HG03025 (cell line): ENCODE results near the gene SEMA4A.
"Not testable (repeated sequence)": the region's sequence is repeated elsewhere in the genome, so short reads cannot be mapped to it uniquely, and the experiment has no call there.

Source experiments
- ATAC-seq: cut with Tn5 transposase; IDR thresholded peaks from one replicate; pipeline ENCODE4 v1.9.1; 2021; ENCODE audit warnings: mild to moderate bottlenecking, moderate library complexity; ENCODE audit not compliant: unreplicated experiment, low FRiP score

The SEMA4A gene

DNA sequence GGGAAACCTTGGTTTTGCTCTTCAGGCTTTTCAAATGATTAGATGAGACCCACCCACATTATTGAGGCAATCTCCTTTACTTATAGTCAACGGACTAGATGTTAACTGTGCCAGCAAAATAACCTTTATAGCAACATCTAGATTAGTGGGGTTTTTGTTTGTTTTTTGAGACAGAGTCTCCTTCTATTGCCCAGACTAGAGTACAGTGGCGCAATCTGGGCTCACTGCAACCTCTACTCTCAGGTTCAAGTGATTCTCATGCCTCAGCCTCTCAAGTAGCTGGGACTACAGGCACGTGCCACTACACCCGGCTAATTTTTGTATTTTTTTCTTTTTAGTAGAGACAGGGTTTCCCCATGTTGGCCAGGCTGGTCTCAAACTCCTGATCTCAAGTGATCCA is 36.9 kb downstream of the SEMA4A start:
- not testable (repeated sequence) for ATAC-seq

DNA sequence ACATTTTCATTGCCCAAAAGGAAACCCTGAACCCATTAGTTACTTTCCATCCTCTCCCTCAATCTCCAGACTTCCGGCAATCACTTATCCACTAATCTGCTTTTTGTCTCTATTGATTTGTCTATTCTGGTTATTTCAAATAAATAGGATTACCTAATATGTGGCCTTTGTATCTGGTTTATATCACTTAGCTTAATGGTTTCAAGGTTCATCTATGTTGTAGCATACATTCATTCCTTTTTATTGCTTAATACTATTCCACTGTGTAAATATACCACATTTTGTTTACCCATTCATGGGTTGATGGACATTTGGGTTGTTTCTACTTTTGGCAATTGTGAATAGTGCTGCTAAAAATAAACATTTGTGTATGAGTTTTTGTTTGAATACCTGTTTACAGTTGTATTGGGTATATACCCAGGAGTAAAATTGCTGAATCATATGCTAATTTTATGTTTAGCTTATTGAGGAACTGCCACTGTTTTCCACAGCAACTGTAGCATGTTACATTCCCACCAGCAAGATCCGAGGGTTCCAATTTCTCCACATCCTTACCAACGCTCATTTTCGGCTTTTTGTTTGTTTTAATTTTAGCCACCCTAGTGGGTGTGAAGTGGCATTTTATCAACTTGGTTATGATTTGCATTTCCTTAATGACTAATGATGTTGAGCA is 38.0 kb downstream of the SEMA4A start:
- ATAC-seq = no peak

DNA sequence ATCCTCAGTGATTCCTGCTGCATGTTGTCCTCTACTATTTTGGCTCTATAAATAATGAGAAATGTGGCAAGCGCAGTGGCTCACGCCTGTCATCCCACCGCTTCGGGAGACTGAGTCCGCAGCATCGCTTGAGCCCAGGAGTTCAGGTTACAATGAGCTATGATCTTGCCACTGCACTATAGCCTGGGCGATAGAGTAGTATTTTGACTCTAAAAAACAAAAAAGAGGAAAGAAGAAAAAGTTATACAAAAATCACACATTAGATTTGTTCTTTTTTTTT is 39.8 kb downstream of the SEMA4A start:
- no peak for ATAC-seq

DNA sequence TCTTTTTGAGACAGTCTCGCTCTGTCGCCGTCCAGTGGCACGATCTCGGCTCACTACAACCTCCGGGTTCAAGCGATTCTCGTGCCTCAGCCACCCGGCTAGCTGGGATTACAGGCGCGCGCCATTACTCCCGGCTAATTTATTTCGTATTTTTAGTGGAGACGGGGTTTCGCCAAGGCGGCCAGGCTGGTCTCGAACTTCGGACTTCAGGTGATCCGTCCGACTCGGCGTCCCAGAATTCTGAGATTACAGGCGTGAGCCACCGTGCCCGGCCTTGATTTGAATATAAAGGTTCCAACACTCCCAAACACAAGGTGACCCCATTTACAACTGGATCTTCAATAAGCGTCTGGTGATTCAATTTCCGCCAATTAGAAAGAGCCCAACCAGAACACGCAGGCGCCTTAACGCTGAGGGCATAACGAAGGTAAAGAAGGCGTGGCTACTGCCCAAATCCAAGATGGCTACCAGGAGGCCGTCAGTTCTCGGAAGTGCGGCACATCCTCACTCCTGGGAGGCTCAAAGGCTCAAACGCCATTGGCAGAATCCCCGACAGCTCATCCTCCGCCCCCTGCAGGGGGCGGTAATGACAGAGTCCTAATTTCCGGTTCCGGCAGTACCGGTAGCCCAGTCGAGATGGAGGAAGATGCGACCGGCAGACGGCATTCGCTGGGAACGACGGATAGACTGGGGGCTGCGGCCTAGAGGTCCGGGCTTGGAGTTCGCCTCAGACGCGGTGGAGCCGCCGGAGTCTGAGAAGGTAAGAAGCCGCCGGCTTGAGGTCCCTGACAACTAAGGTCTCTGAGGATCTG is 40.3 kb downstream of the SEMA4A start, which contains the start of gene SLC25A44:
Gene SLC25A44, plus strand, starts transcription at position 617 of the 812 bp plus-strand sequence. CDS start 5,744 bp downstream, outside the sequence.
- ATAC-seq = peak; percentile 93

DNA sequence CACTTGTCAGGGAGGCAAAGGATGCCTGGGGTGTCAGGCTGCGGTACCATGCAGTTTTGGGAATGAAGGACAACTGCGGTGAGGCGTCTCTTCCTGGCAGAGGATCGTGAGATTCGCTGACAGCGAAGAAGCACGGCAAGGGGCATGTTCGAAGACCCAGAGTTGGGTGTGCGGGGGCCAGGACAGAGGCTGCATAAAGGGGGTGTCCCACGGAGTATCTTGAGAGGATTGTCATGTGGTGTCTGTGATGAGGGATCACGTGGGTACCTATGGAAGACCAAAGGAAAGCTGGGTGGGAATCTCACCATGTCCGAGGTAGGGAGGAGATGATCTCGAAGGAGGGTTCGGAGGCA is 40.9 kb downstream of the SEMA4A start:
- ATAC-seq = peak; percentile 8

DNA sequence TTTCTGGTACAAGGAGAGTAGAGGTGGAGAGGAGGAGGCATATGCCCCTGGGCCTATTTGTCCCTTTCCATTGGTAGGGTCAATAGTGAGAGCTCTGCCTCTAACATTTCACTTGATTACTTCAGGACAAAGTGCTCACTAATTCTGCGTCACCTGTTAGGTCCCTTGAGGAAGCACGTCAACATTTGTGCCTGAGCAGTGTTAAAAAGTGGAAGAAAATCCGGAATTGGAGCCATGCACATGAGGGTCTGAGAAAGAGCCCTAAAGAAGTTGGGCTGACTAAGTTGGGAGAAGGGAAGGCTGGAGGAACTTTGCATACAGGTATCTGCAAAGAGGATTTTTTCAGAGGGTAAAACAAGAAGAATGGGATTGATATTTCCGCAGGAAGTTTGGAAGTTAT is 42.5 kb downstream of the SEMA4A start:
- ATAC-seq = no peak

DNA sequence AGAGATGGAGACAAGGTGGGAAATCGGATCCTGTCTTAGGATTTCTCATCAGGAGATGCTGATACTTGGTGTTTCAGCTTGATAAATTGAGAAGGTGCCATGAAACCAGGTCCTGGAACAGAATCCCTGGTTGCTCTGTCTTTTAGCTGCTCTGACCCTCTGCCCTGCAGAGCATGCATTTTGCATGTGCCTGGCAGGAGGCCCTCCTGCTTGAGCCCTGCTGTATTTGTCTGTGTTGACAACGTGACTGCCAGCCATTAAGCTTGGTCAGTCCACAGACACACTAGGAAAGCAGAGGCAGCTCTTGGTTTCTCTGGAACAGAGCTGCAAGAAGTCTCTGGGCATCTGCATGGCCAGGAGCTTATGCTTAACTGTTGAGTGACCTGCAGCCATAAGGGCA is 43.1 kb downstream of the SEMA4A start:
- no peak for ATAC-seq

DNA sequence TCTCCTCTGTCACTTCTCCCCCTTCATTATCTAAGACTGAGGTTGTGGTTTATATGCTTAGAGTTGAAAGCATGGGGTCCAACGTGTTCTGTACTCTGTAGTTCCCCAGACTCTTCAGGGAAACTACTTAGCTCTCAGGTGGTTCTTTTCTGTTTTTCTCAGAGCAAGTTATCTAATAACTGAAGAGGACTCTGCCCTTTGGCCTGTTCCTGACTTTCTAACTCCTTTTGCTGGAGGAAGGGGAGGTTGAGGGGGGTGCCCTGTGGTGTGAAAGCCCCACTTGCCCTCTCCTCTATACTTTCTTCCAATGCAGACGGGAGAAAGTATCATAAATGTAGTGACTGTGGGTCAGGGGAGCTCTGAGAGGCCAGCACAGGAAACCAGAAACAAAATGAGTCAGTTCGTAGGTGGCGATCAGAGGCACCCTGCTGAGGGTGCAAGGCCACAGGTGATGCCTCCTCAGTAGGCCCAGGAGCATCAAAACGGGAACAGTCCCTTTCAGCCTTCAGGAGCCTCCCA is 45.5 kb downstream of the SEMA4A start:
- ATAC-seq = no peak

DNA sequence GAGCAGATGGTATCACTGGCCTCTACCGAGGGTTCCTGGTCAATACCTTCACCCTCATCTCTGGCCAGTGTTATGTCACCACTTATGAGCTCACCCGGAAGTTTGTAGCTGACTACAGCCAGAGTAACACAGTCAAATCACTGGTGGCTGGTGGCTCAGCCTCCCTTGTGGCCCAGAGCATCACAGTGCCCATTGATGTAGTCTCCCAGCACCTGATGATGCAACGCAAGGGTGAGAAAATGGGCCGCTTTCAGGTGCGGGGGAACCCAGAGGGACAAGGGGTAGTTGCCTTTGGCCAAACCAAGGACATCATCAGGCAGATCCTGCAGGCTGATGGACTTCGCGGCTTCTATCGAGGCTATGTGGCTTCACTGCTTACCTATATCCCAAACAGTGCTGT is 46.7 kb downstream of the SEMA4A start:
- no peak for ATAC-seq

DNA sequence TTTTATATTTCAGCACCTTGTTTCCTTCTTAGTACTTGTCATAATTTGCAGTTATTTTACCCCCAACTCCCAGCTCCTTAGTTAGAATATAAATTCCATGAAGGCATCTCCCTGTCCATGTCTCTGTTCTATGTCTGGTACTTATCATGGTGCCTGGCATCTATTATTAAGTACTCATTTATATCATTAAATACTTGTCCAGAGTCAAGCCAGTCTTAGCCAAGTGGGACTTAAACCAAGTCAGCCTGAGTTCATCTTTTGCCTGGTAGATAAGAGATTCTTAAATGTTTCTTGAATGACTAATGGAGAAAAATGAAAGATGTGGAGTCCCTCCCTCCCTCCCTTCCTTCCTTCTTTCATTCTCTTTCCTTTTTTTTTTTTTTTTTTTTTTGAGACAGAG is 49.9 kb downstream of the SEMA4A start:
- no peak for ATAC-seq

DNA sequence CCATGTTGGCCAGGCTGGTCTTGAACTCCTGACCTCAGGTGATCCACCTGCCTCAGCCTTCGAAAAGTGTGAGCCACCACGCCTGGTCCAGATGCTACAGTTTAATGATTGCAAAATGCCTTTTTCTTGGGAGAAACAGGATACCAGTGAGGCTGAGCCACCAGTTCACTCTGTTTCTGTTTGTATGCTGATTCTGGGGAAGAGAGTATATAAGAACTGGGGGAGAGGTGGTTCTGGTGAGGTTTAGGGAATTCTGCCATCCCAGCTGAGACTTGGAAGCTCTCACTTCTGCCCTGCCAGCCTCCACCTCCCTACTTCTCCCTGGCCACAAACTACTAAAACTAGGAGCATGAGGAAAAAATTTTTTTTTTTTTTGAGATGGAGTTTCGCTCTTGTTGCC is 51.3 kb downstream of the SEMA4A start:
- no peak for ATAC-seq

DNA sequence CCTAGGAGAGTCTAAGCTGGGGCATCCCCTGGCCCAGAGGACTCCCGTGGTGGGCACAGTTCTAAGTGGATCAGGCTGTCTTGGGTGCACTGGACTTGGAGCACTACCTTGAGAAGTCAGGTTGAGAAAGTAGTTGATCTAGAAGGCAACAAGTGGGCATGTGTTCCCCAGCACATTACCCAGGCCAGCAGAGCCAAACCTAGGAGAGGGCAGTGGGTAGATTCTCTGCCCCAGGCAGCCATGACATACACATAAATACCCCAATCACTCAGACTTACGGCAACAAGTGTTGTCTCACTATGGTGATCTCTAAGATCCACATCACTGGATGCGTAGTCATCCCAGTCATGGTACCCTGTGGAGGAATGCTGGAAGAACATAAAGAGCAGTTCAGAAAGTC is 57.9 kb downstream of the SEMA4A start:
- ATAC-seq = no peak

DNA sequence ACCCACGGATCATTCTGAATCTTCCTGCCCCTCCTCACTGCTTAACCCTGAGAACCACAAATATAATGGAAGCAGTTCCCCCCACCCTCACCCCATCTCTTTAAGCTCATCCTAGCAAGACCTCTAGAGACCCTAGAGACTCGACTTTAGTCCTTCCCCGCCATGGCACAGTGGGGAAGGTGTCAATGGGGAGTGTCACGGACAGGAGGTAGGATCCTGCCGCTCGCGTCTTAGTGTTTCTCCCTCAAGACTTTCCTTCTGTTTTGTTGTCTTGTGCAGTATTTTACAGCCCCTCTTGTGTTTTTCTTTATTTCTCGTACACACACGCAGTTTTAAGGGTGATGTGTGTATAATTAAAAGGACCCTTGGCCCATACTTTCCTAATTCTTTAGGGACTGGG is 58.7 kb downstream of the SEMA4A start:
- no peak for ATAC-seq

DNA sequence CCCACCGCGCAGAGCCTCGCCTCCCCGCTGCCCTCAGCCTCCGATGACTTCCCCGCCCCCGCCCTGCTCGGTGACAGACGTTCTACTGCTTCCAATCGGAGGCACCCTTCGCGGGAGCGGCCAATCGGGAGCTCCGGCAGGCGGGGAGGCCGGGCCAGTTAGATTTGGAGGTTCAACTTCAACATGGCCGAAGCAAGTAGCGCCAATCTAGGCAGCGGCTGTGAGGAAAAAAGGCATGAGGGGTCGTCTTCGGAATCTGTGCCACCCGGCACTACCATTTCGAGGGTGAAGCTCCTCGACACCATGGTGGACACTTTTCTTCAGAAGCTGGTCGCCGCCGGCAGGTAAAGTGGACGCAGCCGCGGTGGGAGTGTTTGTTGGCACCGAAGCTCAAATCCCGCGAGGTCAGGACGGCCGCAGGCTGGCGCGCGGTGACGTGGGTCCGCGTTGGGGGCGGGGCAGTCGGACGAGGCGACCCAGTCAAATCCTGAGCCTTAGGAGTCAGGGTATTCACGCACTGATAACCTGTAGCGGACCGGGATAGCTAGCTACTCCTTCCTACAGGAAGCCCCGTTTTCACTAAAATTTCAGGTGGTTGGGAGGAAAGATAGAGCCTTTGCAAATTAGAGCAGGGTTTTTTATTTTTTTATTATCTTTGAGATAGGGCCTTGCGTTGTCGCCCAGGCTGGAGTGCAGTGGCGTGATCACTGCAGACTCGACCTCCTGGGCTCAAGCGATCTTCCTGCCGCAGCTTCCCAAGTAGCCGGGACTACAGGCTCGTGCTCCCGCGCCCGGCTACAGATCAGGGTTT is 59.7 kb downstream of the SEMA4A start, which contains the start of gene PMF1:
Gene PMF1, plus strand, starts transcription at position 175 of the 811 bp plus-strand sequence. Its CDS starts 9 bp downstream, at position 184.
- peak; percentile 81 for ATAC-seq

DNA sequence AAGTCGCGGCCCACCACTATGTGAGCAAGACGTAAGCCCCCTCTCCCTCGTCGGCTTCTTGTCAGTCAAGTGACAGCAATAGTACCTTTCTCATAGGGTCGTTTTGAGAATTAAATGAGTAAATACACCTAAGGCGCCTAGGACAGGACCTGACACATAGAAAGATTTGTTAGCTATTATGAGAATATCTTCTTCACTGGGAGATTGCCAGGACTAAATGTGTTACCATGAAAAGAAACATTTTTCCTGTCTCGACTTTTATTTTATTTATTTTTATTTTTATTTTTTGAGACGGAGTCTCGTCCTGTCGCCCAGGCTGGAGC is 60.2 kb downstream of the SEMA4A start:
- no peak for ATAC-seq

DNA sequence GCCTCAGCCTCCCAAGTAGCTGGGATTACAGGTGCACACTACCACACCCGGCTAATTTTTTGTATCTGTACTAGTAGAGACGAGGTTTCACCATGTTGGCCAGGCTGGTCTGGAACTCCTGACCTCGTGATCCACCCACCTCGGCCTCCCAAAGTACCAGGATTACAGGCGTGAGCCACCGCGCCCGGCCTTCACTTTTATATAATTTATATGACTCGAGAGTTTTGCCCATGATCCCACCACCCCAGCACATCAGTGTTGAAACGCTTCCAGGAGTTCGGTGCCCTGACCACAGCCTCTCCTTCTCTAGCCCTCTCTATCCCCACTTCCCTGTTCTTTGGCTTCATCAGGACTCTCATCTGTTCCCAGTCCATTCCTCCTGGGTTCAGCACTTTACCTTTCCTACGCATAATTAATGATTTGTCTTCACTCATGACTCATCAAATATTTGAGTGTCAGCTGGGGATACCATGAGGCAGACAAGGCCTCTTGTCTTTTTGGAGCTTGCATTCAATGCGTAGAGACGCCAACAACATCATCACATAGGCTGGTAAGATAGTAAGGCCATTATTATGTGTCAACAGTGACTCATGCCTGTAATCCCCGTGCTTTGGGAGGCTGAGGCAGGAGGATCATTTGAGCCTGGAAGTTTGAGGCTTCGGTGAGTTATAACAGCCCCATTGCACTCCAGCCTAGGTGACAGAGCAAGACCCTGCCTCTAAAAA is 60.8 kb downstream of the SEMA4A start:
- no peak for ATAC-seq

DNA sequence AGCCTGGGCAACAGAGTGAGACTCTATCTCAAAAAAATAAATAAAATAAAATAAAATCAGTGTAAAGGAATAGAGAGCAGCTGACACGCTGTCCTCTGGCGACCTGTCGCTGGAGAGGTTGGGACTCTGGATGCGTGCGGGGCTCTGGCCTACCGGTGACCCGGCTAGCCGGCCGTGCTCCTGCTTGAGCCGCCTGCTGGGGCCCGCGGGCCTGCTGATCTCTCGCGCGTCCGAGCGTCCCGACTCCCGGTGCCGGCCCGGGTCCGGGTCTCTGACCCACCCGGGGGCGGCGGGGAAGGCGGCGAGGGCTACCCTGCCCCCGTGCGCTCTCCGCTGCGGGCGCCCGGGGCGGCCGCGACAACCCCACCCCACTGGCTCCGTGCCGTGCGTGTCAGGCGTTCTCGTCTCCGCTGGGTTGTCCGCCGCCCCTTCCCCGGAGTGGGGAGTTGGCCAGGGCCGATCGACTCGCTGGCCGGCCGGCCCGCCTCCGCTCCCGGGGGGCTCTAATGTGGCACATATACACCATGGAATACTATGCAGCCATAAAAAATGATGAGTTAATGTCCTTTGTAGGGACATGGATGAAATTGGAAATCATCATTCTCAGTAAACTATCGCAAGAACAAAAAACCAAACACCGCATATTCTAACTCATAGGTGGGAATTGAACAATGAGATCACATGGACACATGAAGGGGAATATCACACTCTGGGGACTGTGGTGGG is 63.1 kb downstream of the SEMA4A start:
- not testable (repeated sequence) for ATAC-seq

DNA sequence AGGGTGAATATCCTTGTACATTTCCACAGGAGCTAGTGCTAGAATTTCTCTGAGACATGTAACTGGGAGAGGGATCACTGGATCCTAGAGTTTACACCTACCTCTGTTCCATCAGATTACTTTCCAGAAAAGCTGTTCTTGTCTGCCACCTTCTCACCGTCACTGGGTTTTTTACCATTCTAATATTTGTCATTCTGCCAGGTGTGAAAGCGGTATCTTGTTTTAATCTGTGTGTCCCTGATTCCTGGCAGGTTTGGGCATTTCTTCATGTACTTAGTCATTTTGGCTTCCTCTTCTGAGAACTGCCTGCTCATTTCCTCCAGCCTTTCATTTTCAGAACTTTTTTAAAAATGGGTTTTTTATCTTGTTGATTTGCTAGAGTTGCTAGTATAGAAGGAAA is 64.5 kb downstream of the SEMA4A start:
- ATAC-seq = no peak

DNA sequence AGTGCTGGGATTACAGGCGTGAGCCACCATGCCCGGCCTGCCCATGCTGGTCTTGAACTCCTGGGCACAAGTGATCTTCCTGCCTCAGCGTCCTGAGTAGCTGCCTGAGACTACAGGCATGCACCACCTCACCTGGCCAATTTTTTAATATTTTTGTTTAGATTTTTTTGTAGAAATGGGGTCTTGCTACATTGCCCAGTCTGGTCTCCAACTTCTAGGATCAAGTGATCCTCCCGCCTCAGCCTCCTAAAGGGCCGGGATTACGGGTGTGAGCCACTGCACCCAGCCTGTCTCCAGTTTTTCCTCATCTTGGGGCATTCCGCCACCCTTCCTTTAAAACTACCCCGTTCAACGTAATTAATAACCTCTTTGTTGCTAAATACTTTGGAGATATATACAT is 66.8 kb downstream of the SEMA4A start:
- no peak for ATAC-seq
